GM19372 (cell line): ENCODE results near the gene ADIRF.
"Not testable (repeated sequence)": the region's sequence is repeated elsewhere in the genome, so short reads cannot be mapped to it uniquely, and the experiment has no call there.

Experiments
- ATAC-seq: cut with Tn5 transposase; IDR thresholded peaks from one replicate; pipeline ENCODE4 v1.9.1; 2021; ENCODE audit warnings: mild to moderate bottlenecking, low read depth, moderate library complexity; ENCODE audit not compliant: unreplicated experiment

Gene ADIRF

GRCh38 chr10:86945361-86946212, 22.7 kb upstream of the ADIRF start:
- no peak for ATAC-seq

- ATAC-seq: no peak
Measured at GRCh38 chr10:86946213-86947155, 21.8 kb upstream of the ADIRF start.

- not testable (repeated sequence) for ATAC-seq
Measured at GRCh38 chr10:86947806-86948205, 20.5 kb upstream of the ADIRF start.

GRCh38 chr10:86950349-86950748, 17.9 kb upstream of the ADIRF start:
- ATAC-seq: no peak

GRCh38 chr10:86951184-86951761, 17.0 kb upstream of the ADIRF start:
- no peak for ATAC-seq

- no peak for ATAC-seq
Measured at GRCh38 chr10:86952106-86952505, 16.2 kb upstream of the ADIRF start.

GRCh38 chr10:86952697-86953096, 15.6 kb upstream of the ADIRF start:
- ATAC-seq: not testable (repeated sequence)

- ATAC-seq: no peak
Measured at GRCh38 chr10:86953747-86954680, 14.3 kb upstream of the ADIRF start.

- ATAC-seq: no peak
Measured at GRCh38 chr10:86954681-86955500, 13.4 kb upstream of the ADIRF start.

GRCh38 chr10:86955501-86956194, 12.6 kb upstream of the ADIRF start:
- no peak for ATAC-seq

- ATAC-seq: no peak
Measured at GRCh38 chr10:86956195-86956847, 12.0 kb upstream of the ADIRF start.

- no peak for ATAC-seq
Measured at GRCh38 chr10:86956848-86957448, 11.3 kb upstream of the ADIRF start.

- no peak for ATAC-seq
Measured at GRCh38 chr10:86957471-86958115, 10.7 kb upstream of the ADIRF start, which contains the start of gene MMRN2. Gene MMRN2, minus strand, starts transcription at chr10:86957615. Its CDS starts 74 bp downstream, at chr10:86957541.

GRCh38 chr10:86958116-86958900, 10.0 kb upstream of the ADIRF start, which contains the start of gene SNCG:
Gene SNCG, plus strand, starts transcription at chr10:86958599. Its CDS starts 99 bp downstream, at chr10:86958698.
- ATAC-seq: no peak

- no peak for ATAC-seq
Measured at GRCh38 chr10:86958901-86959736, 9.2 kb upstream of the ADIRF start.
